OCI-LY7 (cell line): ENCODE measurements around the gene COP1. TPM values are rescaled to one million over a fixed set of nuclear protein-coding genes. Genes with fewer than 3 reads are reported as not detected.

Experiments
- BruUV-seq: library from RNA; stranded (reverse); fragments of 400-500 nt; replicated peaks from 2 replicates; lab custom pipeline; 2021; lab: Mats Ljungman, UMichigan
- CTCF ChIA-PET: fragments of 300-600 bp; sonication (Branson Sonifier 250); formaldehyde crosslinking; loops from one replicate; lab custom pipeline; 2022; ENCODE audit warnings: antibody characterized with exemption; ENCODE audit not compliant: unreplicated experiment; lab: Charles Lee
- POLR2A ChIA-PET: fragments of 300-600 bp; sonication (Branson Sonifier 250); formaldehyde crosslinking; loops from one replicate; lab custom pipeline; 2022; ENCODE audit warnings: antibody characterized with exemption; lab: Charles Lee
- DNase-seq: peaks from one replicate; pipeline ENCODE4 v3.0.0-alpha.2; 2015; ENCODE audit warnings: low spot score
- H2AFZ ChIP-seq: fragments of 200-600 bp; sonication (generic), shearing (Covaris generic); 2 replicates; pipeline ENCODE4 v1.6.1; 2014; ENCODE audit warnings: mild to moderate bottlenecking, antibody characterized with exemption, low read length, moderate library complexity
- H3K27ac ChIP-seq: fragments of 200-600 bp; sonication (generic); 2 replicates; pipeline ENCODE4 v1.5.1; 2014; ENCODE audit warnings: mixed run types, low read depth, mild to moderate bottlenecking, moderate library complexity, low read length, inconsistent platforms; ENCODE audit not compliant: poor library complexity, severe bottlenecking
- H3K36me3 ChIP-seq: fragments of 200-600 bp; sonication (generic); 2 replicates; pipeline ENCODE4 v1.6.1; 2014; ENCODE audit warnings: mild to moderate bottlenecking, antibody characterized with exemption, low read length, moderate library complexity, mixed read lengths; ENCODE audit not compliant: insufficient read depth
- H3K4me1 ChIP-seq: fragments of 200-600 bp; sonication (generic); 2 replicates; pipeline ENCODE4 v1.5.1; 2014; ENCODE audit warnings: mild to moderate bottlenecking, low read length; ENCODE audit not compliant: insufficient read depth, poor library complexity, severe bottlenecking
- H3K4me2 ChIP-seq: fragments of 200-600 bp; sonication (generic); 2 replicates; pipeline ENCODE4 v1.6.1; 2014; ENCODE audit warnings: mild to moderate bottlenecking, low read length
- H3K4me3 ChIP-seq: fragments of 200-600 bp; sonication (generic); 2 replicates; pipeline ENCODE4 v1.5.1; 2014; ENCODE audit warnings: mild to moderate bottlenecking, low read depth, low read length; ENCODE audit not compliant: poor library complexity, severe bottlenecking
- H3K79me2 ChIP-seq: fragments of 200-600 bp; sonication (generic); 2 replicates; pipeline ENCODE4 v1.6.1; 2016; ENCODE audit warnings: low read depth, mild to moderate bottlenecking, low read length, moderate library complexity, mixed read lengths; ENCODE audit not compliant: insufficient read depth
- H3K9me2 ChIP-seq: fragments of 200-600 bp; sonication (generic); 2 replicates; pipeline ENCODE4 v1.6.1; 2016; ENCODE audit warnings: mild to moderate bottlenecking, low read length, mixed read lengths; ENCODE audit not compliant: insufficient read depth
- H3K9me3 ChIP-seq: fragments of 200-600 bp; sonication (generic); 2 replicates; pipeline ENCODE4 v1.6.1; 2014; ENCODE audit warnings: mild to moderate bottlenecking, mixed run types, low read length, mixed read lengths
- H4K20me1 ChIP-seq: fragments of 200-600 bp; sonication (generic); 2 replicates; pipeline ENCODE4 v1.6.1; 2014; ENCODE audit warnings: mild to moderate bottlenecking, antibody characterized with exemption, low read length, moderate library complexity, mixed read lengths; ENCODE audit not compliant: insufficient read depth
- CTCF ChIP-seq: fragments of 200-600 bp; sonication (generic); conservative IDR thresholded peaks from 2 replicates; pipeline ENCODE4 v1.5.1; 2014; ENCODE audit warnings: mild to moderate bottlenecking, antibody characterized with exemption, low read length, moderate library complexity, mixed read lengths
- EZH2phosphoT487 ChIP-seq: fragments of 200-600 bp; sonication (generic); IDR thresholded peaks from 2 replicates; pipeline ENCODE4 v1.6.1; 2018; ENCODE audit warnings: low read depth, borderline replicate concordance, mild to moderate bottlenecking, mixed run types, antibody characterized with exemption, low read length, moderate library complexity, mixed read lengths
- intact Hi-C: fragments of 100-400 bp; cut with micrococcal nuclease; formaldehyde crosslinking; loops from one replicate; pipeline ENCODE4 v1.10.0; 2022; ENCODE audit not compliant: unreplicated experiment
- total RNA-seq, 2 experiments: library from RNA; depleted of rRNA in 1 of 2; stranded (reverse); fragments of >200 nt in 1 of 2; shearing (Covaris generic) in 1 of 2; gene quantifications; 2 replicates each; pipeline ENCODE4 v1.2.3, GENCODE V29; 2014 to 2022

Gene COP1
- total RNA-seq, 2 experiments from 2014 or later = 75.2 to 76.9 TPM

DNA sequence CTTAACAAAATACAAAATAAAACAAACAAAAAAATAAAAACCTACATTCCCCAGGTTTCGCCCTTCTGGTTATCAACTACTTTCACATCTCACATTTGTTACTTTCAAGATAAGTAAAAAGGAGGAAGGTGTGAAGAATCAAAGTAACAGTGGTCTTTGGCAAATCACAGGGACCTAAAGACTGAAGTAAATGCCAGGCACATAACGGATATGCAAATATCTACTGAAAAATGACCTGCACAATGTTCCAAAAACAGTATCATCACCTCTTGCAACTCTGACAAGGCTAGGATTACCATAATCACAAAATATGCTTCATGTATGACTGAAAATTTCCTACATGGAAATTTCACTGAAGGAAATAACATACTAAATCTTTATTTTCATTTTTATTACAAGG, 29.3 kb downstream of the COP1 start:
- peaks cover 86% of the 10 kb centered on the region for H3K79me2 ChIP-seq
- BruUV-seq = no TSS peak
- POLR2A ChIA-PET = interaction anchor here (1.0 to 1.4 kb wide), 4 partner anchors 9 to 30 kb away, joined by 4 to 6 read pairs (median 4); partner anchors contain the start of gene COP1
- peaks cover 80% of the 10 kb centered on the region for H3K36me3 ChIP-seq
- peaks cover 74% of the 10 kb centered on the region for H3K4me1 ChIP-seq
- intact Hi-C loops = no loop called here
- H3K9me3 ChIP-seq = no peaks in the 10 kb centered on the region
- H3K4me3 ChIP-seq = peak overlapping the region; percentile 59
- peak overlapping the region; percentile 99 for H3K27ac ChIP-seq
- H4K20me1 ChIP-seq = no peaks in the 10 kb centered on the region
- peak overlapping the region; percentile 16; the same call in 1 of the 2 replicates for H2AFZ ChIP-seq
- TF ChIP-seq EZH2phosphoT487 (no peak), CTCF (no peak)
- H3K9me2 ChIP-seq = no peaks in the 10 kb centered on the region
- CTCF ChIA-PET = no interaction called here
- H3K4me2 ChIP-seq = peak overlapping the region; percentile 73
- peak; percentile 86 for DNase-seq

DNA sequence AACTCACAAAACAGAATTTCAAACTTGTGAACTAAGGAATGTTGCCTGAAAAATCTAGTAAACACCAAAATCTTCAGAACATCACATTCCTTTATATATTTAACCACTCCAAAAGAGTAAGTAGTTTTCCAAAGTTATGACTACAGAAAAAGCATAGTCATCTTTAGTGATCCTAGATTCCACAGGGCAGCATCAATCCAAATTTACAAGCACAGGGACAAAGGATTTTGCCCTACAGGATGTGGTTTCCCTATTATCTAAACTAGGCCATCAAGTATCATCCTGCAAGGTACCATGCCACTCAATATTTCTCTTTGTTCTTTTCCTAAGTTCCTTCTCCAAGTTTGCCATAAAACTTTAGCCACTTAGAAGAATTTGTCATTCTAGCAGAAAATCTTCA, 33.0 kb downstream of the COP1 start:
- TF ChIP-seq EZH2phosphoT487 (no peak), CTCF (no peak)
- H3K79me2 ChIP-seq = peaks cover 75% of the 10 kb centered on the region
- no peak overlapping the region for H3K4me3 ChIP-seq
- H3K4me2 ChIP-seq = no peak overlapping the region
- H3K9me3 ChIP-seq = no peaks in the 10 kb centered on the region
- H3K36me3 ChIP-seq = peaks cover 77% of the 10 kb centered on the region
- H3K27ac ChIP-seq = no peak overlapping the region
- no peaks in the 10 kb centered on the region for H4K20me1 ChIP-seq
- POLR2A ChIA-PET = interaction anchor here (0.7 to 0.8 kb wide), 2 partner anchors 13 to 34 kb away, joined by 3 read pairs; no protein-coding TSS in a partner anchor
- intact Hi-C loops = no loop called here
- H3K4me1 ChIP-seq = peaks cover 48% of the 10 kb centered on the region
- DNase-seq = no peak
- H3K9me2 ChIP-seq = no peaks in the 10 kb centered on the region
- CTCF ChIA-PET = no interaction called here
- no peak overlapping the region for H2AFZ ChIP-seq
- no TSS peak for BruUV-seq

- no peak for TF ChIP-seq EZH2phosphoT487
- TF ChIP-seq CTCF = no peak
- H3K27ac ChIP-seq = no peak overlapping the region
- no TSS peak for BruUV-seq
- H3K4me2 ChIP-seq = no peak overlapping the region
- DNase-seq = no peak
- CTCF ChIA-PET = no interaction called here
- intact Hi-C loops = no loop called here
- POLR2A ChIA-PET = interaction anchor here (0.7 kb wide), 1 partner anchor 9 kb away, joined by 3 read pairs; no protein-coding TSS in a partner anchor
- H3K79me2 ChIP-seq = peaks cover 66% of the 10 kb centered on the region
- H3K36me3 ChIP-seq = peaks cover 76% of the 10 kb centered on the region
- no peak overlapping the region for H3K4me3 ChIP-seq
- H4K20me1 ChIP-seq = no peaks in the 10 kb centered on the region
- H3K9me2 ChIP-seq = no peaks in the 10 kb centered on the region
- no peaks in the 10 kb centered on the region for H3K9me3 ChIP-seq
- no peak overlapping the region for H2AFZ ChIP-seq
- peaks cover 30% of the 10 kb centered on the region for H3K4me1 ChIP-seq
Measured at GRCh38 chr1:176172215-176172614, 34.9 kb downstream of the COP1 start.
